ENCODE measurements around the gene OR2M3. TPM values are rescaled to one million over a fixed set of nuclear protein-coding genes. Genes with fewer than 3 reads are reported as not detected.
"Not testable (repeated sequence)": the region's sequence is repeated elsewhere in the genome, so short reads cannot be mapped to it uniquely, and the experiment has no call there.

OR2M3 gene, protein sequence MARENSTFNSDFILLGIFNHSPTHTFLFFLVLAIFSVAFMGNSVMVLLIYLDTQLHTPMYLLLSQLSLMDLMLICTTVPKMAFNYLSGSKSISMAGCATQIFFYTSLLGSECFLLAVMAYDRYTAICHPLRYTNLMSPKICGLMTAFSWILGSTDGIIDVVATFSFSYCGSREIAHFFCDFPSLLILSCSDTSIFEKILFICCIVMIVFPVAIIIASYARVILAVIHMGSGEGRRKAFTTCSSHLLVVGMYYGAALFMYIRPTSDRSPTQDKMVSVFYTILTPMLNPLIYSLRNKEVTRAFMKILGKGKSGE
- total RNA-seq (2014; rRNA removed; shearing (Covaris generic)): not detected in 2 replicates

DNA sequence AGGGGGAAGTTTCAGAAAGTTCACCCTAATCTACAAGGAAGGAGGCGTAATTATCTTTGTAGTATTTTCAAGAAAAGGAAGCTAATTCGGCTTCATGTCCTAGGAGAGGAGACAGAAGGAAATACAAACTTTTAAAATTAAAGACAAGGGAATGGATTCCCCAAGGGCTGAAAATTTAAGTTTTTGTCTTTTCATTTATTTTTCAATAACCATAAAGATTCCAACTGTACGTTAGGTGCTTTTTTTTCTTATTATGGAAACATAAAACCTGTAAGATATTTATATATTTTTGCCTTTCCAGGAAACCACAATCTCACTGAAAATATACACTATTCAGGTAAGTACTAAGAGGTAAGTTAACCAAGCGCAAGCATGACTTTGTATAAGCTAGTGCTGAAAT is at the start of gene OR2M3:
OR2M3 (plus strand) TSS at position 301 of the 400 bp plus-strand sequence. CDS start 5,803 bp downstream, outside the sequence.
- in situ Hi-C loops (cut with HindIII; ENCODE audit: low sequenced_read_pairs): no loop called here

DNA sequence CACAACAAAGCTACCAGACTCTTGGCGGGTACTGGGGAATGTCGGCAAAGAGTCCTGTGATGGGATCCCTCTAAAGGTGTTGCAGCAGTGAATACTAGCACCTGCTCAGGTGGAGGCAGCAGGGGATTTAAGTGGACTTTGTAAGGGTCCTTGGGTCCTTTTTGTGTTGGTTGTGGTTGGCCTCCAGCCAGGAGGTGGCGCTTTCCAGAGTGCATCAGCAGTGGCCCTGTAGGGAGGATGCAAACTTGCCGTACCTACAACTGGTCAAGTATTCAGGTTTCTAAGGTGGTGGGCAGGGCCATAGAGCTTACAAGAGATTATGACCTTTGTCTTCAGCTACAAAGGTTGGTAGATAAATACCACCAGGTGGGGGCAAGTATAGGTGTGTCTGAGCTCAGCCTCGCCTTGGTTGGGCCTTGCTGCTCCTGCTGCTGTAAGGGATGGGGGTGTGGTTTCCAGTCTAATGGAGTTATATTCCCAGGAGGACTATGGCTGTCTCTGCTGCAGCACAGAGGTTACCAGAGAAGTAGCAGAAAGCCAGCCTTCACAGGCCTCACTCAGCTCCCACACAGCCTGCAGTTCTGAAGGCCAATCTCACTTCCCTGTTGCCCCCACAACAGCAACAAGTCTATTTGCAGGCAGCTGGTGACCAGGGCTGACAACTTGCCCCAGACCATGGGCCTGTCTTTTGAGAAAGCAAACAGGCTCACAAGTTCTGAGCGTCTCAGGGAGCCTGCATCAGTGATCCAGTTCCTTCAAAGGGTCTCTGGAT is 44.8 kb upstream of the OR2M3 start:
- in situ Hi-C loops (cut with HindIII; ENCODE audit: low sequenced_read_pairs): no loop called here
- DNase-seq (ENCODE audit: low spot score): no peak

More for the DNA sequence above, at the start of gene OR2M3:
- DNase-seq (ENCODE audit: low spot score): no peak

- DNase-seq (ENCODE audit: low spot score): no peak
- in situ Hi-C loops (cut with HindIII; ENCODE audit: low sequenced_read_pairs): no loop called here
Measured at GRCh38 chr1:248155927-248156326, 41.1 kb upstream of the OR2M3 start.

- in situ Hi-C loops (cut with HindIII; ENCODE audit: low sequenced_read_pairs): no loop called here
- DNase-seq (ENCODE audit: low spot score): no peak
Measured at GRCh38 chr1:248158758-248159157, 38.3 kb upstream of the OR2M3 start.

DNA sequence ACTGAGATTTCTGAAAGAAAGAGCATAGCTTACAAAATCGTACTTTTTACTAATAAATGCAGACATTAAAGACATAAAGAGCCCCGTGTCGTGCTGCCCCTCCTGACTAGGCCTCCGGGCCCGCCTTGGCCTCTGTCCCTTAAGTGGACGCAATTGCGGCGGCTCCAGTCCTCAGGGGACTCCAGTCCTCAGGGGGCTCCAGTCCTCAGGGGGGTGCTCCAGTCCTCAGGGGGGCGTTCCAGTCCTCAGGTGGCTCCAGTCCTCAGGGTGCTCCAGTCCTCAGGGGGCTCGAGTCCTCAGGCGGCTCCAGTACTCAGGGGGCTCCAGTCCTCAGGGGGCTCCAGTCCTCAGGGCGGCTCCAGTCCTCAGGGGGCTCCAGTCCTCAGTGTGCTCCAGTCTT is 33.0 kb upstream of the OR2M3 start:
- DNase-seq (ENCODE audit: low spot score): no peak
- in situ Hi-C loops (cut with HindIII; ENCODE audit: low sequenced_read_pairs): no loop called here

DNA sequence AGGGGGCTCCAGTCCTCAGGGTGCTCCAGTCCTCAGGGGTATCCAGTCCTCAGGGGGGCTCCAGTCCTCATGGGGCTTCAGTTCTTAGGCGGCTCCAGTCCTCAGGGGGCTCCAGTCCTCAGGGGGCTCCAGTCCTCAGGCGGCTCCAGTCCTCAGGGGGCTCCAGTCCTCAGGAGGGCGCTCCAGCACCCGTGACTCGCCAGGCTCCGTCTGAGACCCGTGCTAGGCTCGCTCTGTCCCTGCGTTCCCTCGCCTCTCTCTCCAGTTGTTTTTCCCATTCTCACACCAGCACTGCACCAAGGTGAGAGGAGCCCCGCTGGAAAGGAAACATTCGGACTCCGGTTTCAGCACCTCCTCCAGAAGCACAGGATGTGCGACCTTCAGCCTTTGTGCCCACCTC is 31.9 kb upstream of the OR2M3 start:
- in situ Hi-C loops (cut with HindIII; ENCODE audit: low sequenced_read_pairs): no loop called here
- DNase-seq (ENCODE audit: low spot score): no peak

- DNase-seq (ENCODE audit: low spot score): no peak
- in situ Hi-C loops (cut with HindIII; ENCODE audit: low sequenced_read_pairs): no loop called here
Measured at GRCh38 chr1:248174521-248174920, 22.5 kb upstream of the OR2M3 start, which contains the start of gene OR2M2. OR2M2 (plus strand) TSS chr1:248174821; CDS start chr1:248179986, 5,165 bp downstream.

DNA sequence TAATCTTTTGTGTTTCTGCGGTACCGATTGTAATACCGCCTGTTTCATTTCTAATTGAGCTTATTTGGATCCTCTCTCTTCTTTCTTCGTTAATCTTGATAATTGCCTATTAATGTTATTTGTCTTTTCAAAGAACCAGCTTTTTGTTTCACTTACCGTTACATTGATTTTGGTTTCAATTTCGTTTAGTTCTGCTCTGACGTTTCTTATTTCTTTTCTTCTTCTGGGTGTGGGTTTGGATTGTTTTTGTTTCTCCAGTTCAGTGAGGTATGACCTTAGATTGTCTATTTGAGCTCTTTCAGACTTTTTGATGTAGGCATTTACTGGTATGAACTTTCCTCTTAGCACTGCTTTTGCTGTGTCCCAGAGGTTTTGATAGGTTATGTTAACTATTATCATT is 13.1 kb upstream of the OR2M3 start:
- DNase-seq (ENCODE audit: low spot score): no peak
- in situ Hi-C loops (cut with HindIII; ENCODE audit: low sequenced_read_pairs): no loop called here

- DNase-seq (ENCODE audit: low spot score): no peak
- in situ Hi-C loops (cut with HindIII; ENCODE audit: low sequenced_read_pairs): no loop called here
Measured at GRCh38 chr1:248187363-248187762, 9.7 kb upstream of the OR2M3 start.

- no peak for DNase-seq (ENCODE audit: low spot score)
- in situ Hi-C loops (cut with HindIII; ENCODE audit: low sequenced_read_pairs): no loop called here
Measured at GRCh38 chr1:248189026-248189425, 8.0 kb upstream of the OR2M3 start.

GRCh38 chr1:248194117-248194516 is 2.9 kb upstream of the OR2M3 start:
- DNase-seq (ENCODE audit: low spot score): no peak
- in situ Hi-C loops (cut with HindIII; ENCODE audit: low sequenced_read_pairs): no loop called here

- DNase-seq (ENCODE audit: low spot score): no peak
- in situ Hi-C loops (cut with HindIII; ENCODE audit: low sequenced_read_pairs): no loop called here
Measured at GRCh38 chr1:248215880-248216279, 18.8 kb downstream of the OR2M3 start.

- in situ Hi-C loops (cut with HindIII; ENCODE audit: low sequenced_read_pairs): no loop called here
- DNase-seq (ENCODE audit: low spot score): no peak
Measured at GRCh38 chr1:248225537-248225936, 28.5 kb downstream of the OR2M3 start.

- in situ Hi-C loops (cut with HindIII; ENCODE audit: low sequenced_read_pairs): no loop called here
Measured at GRCh38 chr1:248229360-248229908, 32.4 kb downstream of the OR2M3 start.

GRCh38 chr1:248231117-248231516 is 34.1 kb downstream of the OR2M3 start, which contains the start of gene OR2M4:
OR2M4 (plus strand) TSS chr1:248231417; CDS start chr1:248238929, 7,512 bp downstream.
- in situ Hi-C loops (cut with HindIII; ENCODE audit: low sequenced_read_pairs): no loop called here
- DNase-seq (ENCODE audit: low spot score): no peak

More at GRCh38 chr1:248229360-248229908, 32.4 kb downstream of the OR2M3 start:
- DNase-seq (ENCODE audit: low spot score): no peak

GRCh38 chr1:248239478-248239877 is 42.4 kb downstream of the OR2M3 start:
- no peak for DNase-seq (ENCODE audit: low spot score)
- in situ Hi-C loops (cut with HindIII; ENCODE audit: low sequenced_read_pairs): no loop called here

- in situ Hi-C loops (cut with HindIII; ENCODE audit: low sequenced_read_pairs): no loop called here
- no peak for DNase-seq (ENCODE audit: low spot score)
Measured at GRCh38 chr1:248243204-248243603, 46.1 kb downstream of the OR2M3 start.

GRCh38 chr1:248259309-248259708 is 62.2 kb downstream of the OR2M3 start:
- DNase-seq (ENCODE audit: low spot score); in situ Hi-C loops (cut with HindIII; ENCODE audit: low sequenced_read_pairs): not testable (repeated sequence)

Measured in G401 (cell line).